GM23338 (cell line): ENCODE measurements around the gene PUM2. TPM values are rescaled to one million over a fixed set of nuclear protein-coding genes. Genes with fewer than 3 reads are reported as not detected.

ENCODE experiments used
- ATAC-seq: fragments of 200-7000 bp; cut with Tn5 transposase; 3 replicates; pipeline ENCODE4 v1.9.1; 2020
- DNase-seq: peaks from one replicate; pipeline ENCODE4 v3.0.0-alpha.2; 2015; ENCODE audit warnings: low spot score
- H2AFZ ChIP-seq: fragments of 200-600 bp; sonication (generic); 2 replicates; pipeline ENCODE4 v1.8.0; 2016; ENCODE audit warnings: antibody characterized with exemption, mild to moderate bottlenecking, moderate library complexity
- H3F3A ChIP-seq: fragments of 200-600 bp; sonication (generic); replicated peaks from 2 replicates; pipeline ENCODE4 v1.8.0; 2017; ENCODE audit warnings: antibody characterized with exemption, mixed run types, low read depth
- H3K27ac ChIP-seq: fragments of 200-600 bp; sonication (generic); 2 replicates; pipeline ENCODE4 v1.6.1; 2016; ENCODE audit warnings: low read depth
- H3K27me3 ChIP-seq: fragments of 200-600 bp; sonication (generic); 2 replicates; pipeline ENCODE4 v1.8.0; 2016; ENCODE audit warnings: mild to moderate bottlenecking, mixed run types, moderate library complexity; ENCODE audit not compliant: insufficient read depth
- H3K36me3 ChIP-seq: fragments of 200-600 bp; sonication (generic); 2 replicates; pipeline ENCODE4 v1.8.0; 2016; ENCODE audit warnings: mild to moderate bottlenecking; ENCODE audit not compliant: insufficient read depth
- H3K4me1 ChIP-seq: fragments of 200-600 bp; sonication (generic); 2 replicates; pipeline ENCODE4 v1.8.0; 2016; ENCODE audit warnings: mild to moderate bottlenecking, moderate library complexity; ENCODE audit not compliant: insufficient read depth
- H3K4me2 ChIP-seq: fragments of 200-600 bp; sonication (generic); 2 replicates; pipeline ENCODE4 v1.7.1; 2017; ENCODE audit warnings: mixed run types
- H3K4me3 ChIP-seq: fragments of 200-600 bp; sonication (generic); 2 replicates; pipeline ENCODE4 v1.6.1; 2016; ENCODE audit warnings: mixed run types
- H3K79me2 ChIP-seq: fragments of 200-600 bp; sonication (generic); replicated peaks from 2 replicates; pipeline ENCODE4 v1.8.0; 2017; ENCODE audit warnings: mild to moderate bottlenecking; ENCODE audit not compliant: insufficient read depth
- H3K9me2 ChIP-seq: fragments of 200-600 bp; sonication (generic); 2 replicates; pipeline ENCODE4 v1.8.0; 2017; ENCODE audit not compliant: insufficient read depth
- H4K20me1 ChIP-seq: fragments of 200-600 bp; sonication (generic); replicated peaks from 2 replicates; pipeline ENCODE4 v1.8.0; 2017; ENCODE audit warnings: mild to moderate bottlenecking; ENCODE audit not compliant: insufficient read depth
- H3K27ac Mint-ChIP-seq: 2 replicates; pipeline ENCODE4 v1.8.0; 2020; ENCODE audit warnings: inconsistent platforms, mild to moderate bottlenecking, moderate library complexity, mixed read lengths
- H3K27me3 Mint-ChIP-seq: 3 replicates; pipeline ENCODE4 v1.8.0; 2022; ENCODE audit warnings: low read depth, mild to moderate bottlenecking, moderate library complexity, mixed read lengths, inconsistent platforms; ENCODE audit not compliant: insufficient read depth, poor library complexity
- H3K36me3 Mint-ChIP-seq: 3 replicates; pipeline ENCODE4 v1.8.0; 2021; ENCODE audit warnings: low read depth, mild to moderate bottlenecking, inconsistent platforms, moderate library complexity, mixed read lengths
- H3K4me1 Mint-ChIP-seq: 3 replicates; pipeline ENCODE4 v1.8.0; 2020; ENCODE audit warnings: mild to moderate bottlenecking, inconsistent platforms, mixed read lengths
- H3K4me3 Mint-ChIP-seq: 3 replicates; pipeline ENCODE4 v1.8.0; 2021; ENCODE audit warnings: moderate library complexity, mild to moderate bottlenecking, inconsistent platforms, mixed read lengths
- H3K9me3 Mint-ChIP-seq: 3 replicates; pipeline ENCODE4 v1.8.0; 2020; ENCODE audit warnings: moderate library complexity, mild to moderate bottlenecking, inconsistent platforms, mixed read lengths
- CREB1 ChIP-seq: fragments of 250-450 bp; sonication (Bioruptor Pico); IDR thresholded peaks from 2 replicates; pipeline ENCODE4 v1.5.0; 2020; ENCODE audit warnings: low read depth, mild to moderate bottlenecking, moderate library complexity
- CTCF ChIP-seq, 2 experiments: fragments of 200-600 bp in 1 of 2; sonication (generic) in 1 of 2; conservative IDR thresholded peaks; 2 replicates each; pipeline versions ENCODE4 v1.5.1 to v1.6.1; 2016 to 2017; ENCODE audit warnings: antibody characterized with exemption in 2 of 2, low read depth in 2 of 2, mild to moderate bottlenecking in 2 of 2, moderate library complexity in 1 of 2
- ETS1 ChIP-seq: IDR thresholded peaks from 2 replicates; pipeline ENCODE4 v1.6.1; 2016; ENCODE audit warnings: antibody characterized with exemption
- EZH2 ChIP-seq: fragments of 200-600 bp; sonication (generic); IDR thresholded peaks from one replicate; pipeline ENCODE4 v1.8.0; 2017; ENCODE audit warnings: antibody characterized with exemption, mild to moderate bottlenecking, low read depth; ENCODE audit not compliant: unreplicated experiment
- EZH2phosphoT487 ChIP-seq: fragments of 200-600 bp; sonication (generic); IDR thresholded peaks from one replicate; pipeline ENCODE4 v1.8.1; 2018; ENCODE audit warnings: antibody characterized with exemption; ENCODE audit not compliant: unreplicated experiment
- JUNB ChIP-seq: IDR thresholded peaks from one replicate; pipeline ENCODE4 v1.6.1; 2016; ENCODE audit warnings: antibody characterized with exemption; ENCODE audit not compliant: unreplicated experiment
- NANOG ChIP-seq: IDR thresholded peaks from 2 replicates; pipeline ENCODE4 v1.6.1; 2016; ENCODE audit warnings: antibody characterized with exemption, borderline replicate concordance
- POLR2AphosphoS5 ChIP-seq: IDR thresholded peaks from 2 replicates; pipeline ENCODE4 v1.6.1; 2016; ENCODE audit warnings: antibody characterized with exemption, low read depth
- REST ChIP-seq: IDR thresholded peaks from one replicate; pipeline ENCODE4 v1.6.1; 2018; ENCODE audit warnings: antibody characterized with exemption; ENCODE audit not compliant: unreplicated experiment
- ZNF114 ChIP-seq: fragments of 250-450 bp; sonication (Bioruptor Pico); IDR thresholded peaks from 2 replicates; pipeline ENCODE4 v1.5.0; 2020; ENCODE audit warnings: mild to moderate bottlenecking, moderate library complexity
- ZNF331 ChIP-seq: fragments of 250-450 bp; sonication (Bioruptor Pico); IDR thresholded peaks from 2 replicates; pipeline ENCODE4 v1.5.0; 2020; ENCODE audit warnings: low read depth, mild to moderate bottlenecking, moderate library complexity
- polyA plus RNA-seq: library from polyadenylated mRNA; unstranded; fragments of >200 nt; fragmentation: Nextera tagmentation; extraction: Ambion mirVana; gene quantifications from 2 replicates; pipeline ENCODE4 v1.2.1, GENCODE V29; 2016
- total RNA-seq: library from RNA; depleted of rRNA; stranded (reverse); fragments of >200 nt; shearing (Covaris generic); gene quantifications from 2 replicates; pipeline ENCODE4 v1.2.3, GENCODE V29; 2014

Gene PUM2
- total and polyA plus RNA-seq, 2 experiments from 2014 or later, result 29.9 to 94.1 TPM

GRCh38 chr2:20371323-20372025 is 20.8 kb upstream of the PUM2 start:
- Histone ChIP-seq H3K27ac (no peak overlapping the region), H3F3A (no peaks in the 10 kb centered on the region), H3K27me3 (no peaks in the 10 kb centered on the region), H3K4me3 (no peak overlapping the region), H3K9me2 (no peaks in the 10 kb centered on the region), H3K36me3 (no peaks in the 10 kb centered on the region), H2AFZ (0 out of 2 replicates have a peak overlapping the region, but pooled peaks have one; percentile 35), H3K4me1 (no peaks in the 10 kb centered on the region), H3K79me2 (no peaks in the 10 kb centered on the region), H4K20me1 (no peaks in the 10 kb centered on the region), H3K4me2 (no peak overlapping the region)
- Mint-ChIP-seq H3K4me3 (no peak overlapping the region), H3K27ac (no peak overlapping the region), H3K9me3 (peaks cover 23% of the 10 kb centered on the region), H3K4me1 (peaks cover 6% of the 10 kb centered on the region; the same call in 2 of the 3 replicates), H3K27me3 (peaks cover 5% of the 10 kb centered on the region), H3K36me3 (peaks cover 6% of the 10 kb centered on the region; the same call in 1 of the 3 replicates)
- no peak for ATAC-seq
- no peak for DNase-seq
- TF ChIP-seq REST, result no peak
- no peak for TF ChIP-seq EZH2
- no peak for TF ChIP-seq JUNB
- TF ChIP-seq NANOG, result no peak
- no peak for TF ChIP-seq ZNF331 (CRISPR knock-in tag)
- TF ChIP-seq ZNF114 (CRISPR knock-in tag), result no peak
- no peak for TF ChIP-seq CTCF (conservative IDR thresholded peaks at IDR 0.05; ENCODE audit: low read depth in 2 of 2)
- TF ChIP-seq ETS1, result no peak

- ATAC-seq (no peak), DNase-seq (no peak)
- Histone ChIP-seq H3F3A (no peaks in the 10 kb centered on the region), H2AFZ (no peak overlapping the region), H3K9me2 (no peaks in the 10 kb centered on the region), H4K20me1 (no peaks in the 10 kb centered on the region), H3K27me3 (no peaks in the 10 kb centered on the region), H3K4me1 (no peaks in the 10 kb centered on the region), H3K36me3 (no peaks in the 10 kb centered on the region), H3K4me2 (no peak overlapping the region), H3K4me3 (no peak overlapping the region), H3K79me2 (no peaks in the 10 kb centered on the region), H3K27ac (no peak overlapping the region)
- Mint-ChIP-seq H3K36me3 (peaks cover 6% of the 10 kb centered on the region; the same call in 1 of the 3 replicates), H3K27ac (no peak overlapping the region), H3K27me3 (peaks cover 5% of the 10 kb centered on the region), H3K4me3 (no peak overlapping the region), H3K9me3 (peaks cover 23% of the 10 kb centered on the region), H3K4me1 (peaks cover 6% of the 10 kb centered on the region; the same call in 2 of the 3 replicates)
- TF ChIP-seq EZH2, result no peak
- no peak for TF ChIP-seq CREB1
- no peak for TF ChIP-seq EZH2phosphoT487
- TF ChIP-seq POLR2AphosphoS5, result no peak
These were observed 19.5 kb upstream of the PUM2 start for GRCh38 chr2:20370191-20370590.
